Measurements from ENCODE around the gene FAM186B. TPM values are rescaled to one million over a fixed set of nuclear protein-coding genes. Genes with fewer than 3 reads are reported as not detected.

Gene FAM186B
- total RNA-seq, 1 experiment from 2014 or later = 0.07 TPM

DNA sequence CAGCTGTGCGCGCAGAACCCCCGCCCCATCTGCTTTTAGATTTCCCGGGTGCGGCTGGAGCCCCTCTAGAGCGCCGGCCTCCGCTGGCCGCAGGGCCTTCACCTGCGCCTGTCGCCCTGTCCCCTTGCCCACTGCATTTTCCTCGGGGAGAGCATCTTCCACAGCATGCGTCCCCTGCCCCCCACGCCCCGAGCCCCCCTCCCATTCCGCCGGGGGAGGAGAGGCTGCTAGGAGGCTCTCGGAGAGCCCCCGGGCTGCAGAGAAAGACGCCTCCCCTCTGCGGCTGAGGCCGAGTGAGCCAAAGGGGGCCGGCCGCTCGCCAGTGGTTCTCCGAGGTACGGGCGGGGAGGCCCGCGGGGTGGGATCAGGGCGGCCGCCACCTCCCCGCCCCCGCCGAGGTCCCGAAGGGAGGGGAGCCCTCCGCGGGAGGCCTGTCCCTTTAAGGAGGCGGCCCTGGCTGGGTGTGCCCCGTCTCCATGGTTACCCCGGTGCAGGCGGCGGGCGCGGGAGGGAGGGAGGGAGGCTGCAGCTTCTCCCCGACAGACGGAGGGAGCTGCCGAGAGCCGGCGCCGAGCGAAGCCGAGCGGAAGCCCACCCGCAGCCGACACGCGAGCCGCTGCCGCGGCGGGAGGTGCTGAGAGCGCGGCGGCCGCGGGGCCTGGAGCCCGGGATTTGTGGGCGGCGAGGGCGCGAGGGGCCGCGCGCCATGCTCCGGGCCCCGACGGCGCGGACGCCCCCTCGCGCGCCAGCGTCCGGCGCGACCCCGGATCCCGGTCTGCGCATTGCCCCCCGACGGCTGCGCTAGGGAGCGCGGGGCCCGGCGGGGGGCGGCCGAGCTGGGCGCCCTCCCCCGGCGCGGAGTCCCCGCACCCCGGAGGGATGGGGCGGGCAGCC is 66.7 kb downstream of the FAM186B start, which contains the start of gene KCNH3:
Gene KCNH3, plus strand, starts transcription at position 521 of the 894 bp plus-strand sequence. CDS start 387 bp downstream, outside the sequence.
- peak; percentile 73 for DNase-seq (ENCODE audit: low read depth)

- peak; percentile 20 for DNase-seq (ENCODE audit: low read depth)
These were observed 67.5 kb downstream of the FAM186B start for GRCh38 chr12:49537752-49538509.

Other genes with a start within 250 kb of the FAM186B start
- gene SPATS2, start 238.2 kb downstream of the FAM186B start, total RNA-seq (2014; rRNA removed; shearing (Covaris generic)) = 12.3 and 29.9 TPM in 2 replicates
- 0.05 TPM in 1 of 2 replicates, not detected in the other for gene KCNH3, start 66.6 kb downstream of the FAM186B start, total RNA-seq (2014; rRNA removed; shearing (Covaris generic))
- gene MCRS1, start 37.5 kb downstream of the FAM186B start, total RNA-seq (2014; rRNA removed; shearing (Covaris generic)) = 58.1 and 62.6 TPM in 2 replicates
- gene PRPF40B, start 17.9 kb upstream of the FAM186B start, total RNA-seq (2014; rRNA removed; shearing (Covaris generic)) = 7.8 and 9.8 TPM in 2 replicates
- 18.3 and 30.4 TPM in 2 replicates for gene FMNL3, start 101.8 kb upstream of the FAM186B start, total RNA-seq (2014; rRNA removed; shearing (Covaris generic))
- 585 and 680 TPM in 2 replicates for gene TMBIM6, start 135.9 kb upstream of the FAM186B start, total RNA-seq (2014; rRNA removed; shearing (Covaris generic))
- 9.0 and 17.6 TPM in 2 replicates for gene NCKAP5L, start 222.8 kb upstream of the FAM186B start, total RNA-seq (2014; rRNA removed; shearing (Covaris generic))
- 2.9 and 4.8 TPM in 2 replicates for gene BCDIN3D, start 237.5 kb upstream of the FAM186B start, total RNA-seq (2014; rRNA removed; shearing (Covaris generic))